GM18519 (cell line): ENCODE measurements around the gene ATP6V1F.
A peak's percentile ranks its signal among the peaks of the same experiment; 100 is the strongest.

ENCODE experiments used
- ATAC-seq: cut with Tn5 transposase; IDR thresholded peaks from one replicate; pipeline ENCODE4 v1.9.1; 2021; ENCODE audit warnings: mild to moderate bottlenecking, moderate library complexity; ENCODE audit not compliant: unreplicated experiment, low FRiP score

Gene ATP6V1F

DNA sequence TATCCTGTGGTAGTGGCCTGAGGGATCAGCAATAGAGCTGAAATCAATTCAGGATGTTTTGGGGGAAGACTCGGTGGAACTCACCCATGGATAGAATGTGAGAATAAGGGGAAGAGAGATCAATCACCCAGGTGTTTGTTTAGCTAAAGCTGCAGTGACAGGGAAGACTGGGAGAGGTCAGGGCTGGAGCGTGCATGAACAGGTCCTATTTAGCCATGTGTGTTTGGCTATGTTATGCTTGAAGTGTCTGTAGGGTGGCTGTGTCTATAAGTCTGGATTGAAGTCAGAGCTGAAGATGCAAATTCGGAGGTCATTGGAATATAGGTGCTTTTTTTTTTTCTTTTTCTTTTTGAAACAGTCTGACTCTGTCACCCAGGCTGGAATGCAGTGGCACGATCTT, 4.6 kb downstream of the ATP6V1F start:
- ATAC-seq = no peak

DNA sequence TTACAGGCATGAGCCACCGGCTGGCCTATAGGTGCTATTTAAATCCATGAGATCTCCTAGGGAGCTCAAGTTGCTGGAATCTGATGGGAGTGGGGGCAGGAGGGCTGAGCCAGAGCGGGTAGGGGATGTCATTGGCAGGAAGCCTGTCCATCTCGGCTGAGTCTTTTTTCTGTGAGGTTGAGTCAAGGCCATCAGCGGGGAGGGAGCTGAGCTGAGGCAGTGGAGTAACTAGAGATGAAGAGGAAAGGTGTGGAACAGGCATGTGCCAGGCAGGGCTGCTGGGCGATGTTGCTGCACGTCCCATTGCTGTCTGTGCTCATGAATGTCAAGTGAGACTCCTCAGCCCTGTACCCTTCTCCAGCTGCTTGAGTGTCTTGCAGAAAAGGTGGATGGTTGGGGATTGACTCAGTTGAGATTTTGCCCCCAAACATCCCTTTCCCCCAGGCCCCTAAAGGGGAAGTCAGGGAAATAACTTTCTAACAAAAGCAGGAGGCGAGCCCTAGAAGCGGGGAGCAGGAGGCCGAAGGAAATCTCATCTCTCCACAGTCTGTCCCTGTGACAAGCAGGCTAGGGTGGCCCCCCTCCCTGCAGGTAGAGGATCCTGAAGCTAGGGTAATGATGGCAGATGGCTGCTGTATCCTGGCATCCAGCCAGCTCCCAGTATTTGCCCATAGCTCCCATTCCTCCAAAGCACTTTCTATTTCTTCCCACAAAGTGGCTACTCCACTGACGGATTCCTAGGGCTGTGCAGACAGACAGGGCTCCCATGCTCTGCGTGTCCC, 5.4 kb downstream of the ATP6V1F start:
- no peak for ATAC-seq

DNA sequence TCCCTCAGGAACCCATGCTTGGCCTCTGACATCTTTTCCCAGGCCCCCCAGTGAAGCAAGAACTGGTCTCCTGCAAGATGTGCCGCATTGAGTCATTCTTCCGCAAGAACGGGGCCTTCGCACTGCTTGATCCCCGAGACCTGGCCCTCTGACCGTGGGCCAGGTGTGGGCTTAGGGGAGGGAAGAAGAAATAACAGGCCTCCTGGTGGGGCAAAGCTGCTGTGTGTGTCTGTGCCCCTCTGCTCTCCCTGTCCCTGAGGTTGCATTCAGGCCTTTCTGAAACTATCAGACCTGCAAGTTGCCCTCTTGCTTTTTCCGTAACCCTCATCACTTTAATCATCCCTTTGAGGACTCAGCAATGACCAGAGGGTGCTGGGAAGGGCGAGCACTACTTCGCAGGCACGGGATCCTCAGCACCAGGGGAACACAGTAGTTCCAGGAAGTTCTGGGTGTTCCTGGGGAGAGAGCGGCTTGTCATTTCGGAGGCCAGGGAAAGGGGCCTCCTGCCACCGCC, 6.0 kb downstream of the ATP6V1F start:
- no peak for ATAC-seq

DNA sequence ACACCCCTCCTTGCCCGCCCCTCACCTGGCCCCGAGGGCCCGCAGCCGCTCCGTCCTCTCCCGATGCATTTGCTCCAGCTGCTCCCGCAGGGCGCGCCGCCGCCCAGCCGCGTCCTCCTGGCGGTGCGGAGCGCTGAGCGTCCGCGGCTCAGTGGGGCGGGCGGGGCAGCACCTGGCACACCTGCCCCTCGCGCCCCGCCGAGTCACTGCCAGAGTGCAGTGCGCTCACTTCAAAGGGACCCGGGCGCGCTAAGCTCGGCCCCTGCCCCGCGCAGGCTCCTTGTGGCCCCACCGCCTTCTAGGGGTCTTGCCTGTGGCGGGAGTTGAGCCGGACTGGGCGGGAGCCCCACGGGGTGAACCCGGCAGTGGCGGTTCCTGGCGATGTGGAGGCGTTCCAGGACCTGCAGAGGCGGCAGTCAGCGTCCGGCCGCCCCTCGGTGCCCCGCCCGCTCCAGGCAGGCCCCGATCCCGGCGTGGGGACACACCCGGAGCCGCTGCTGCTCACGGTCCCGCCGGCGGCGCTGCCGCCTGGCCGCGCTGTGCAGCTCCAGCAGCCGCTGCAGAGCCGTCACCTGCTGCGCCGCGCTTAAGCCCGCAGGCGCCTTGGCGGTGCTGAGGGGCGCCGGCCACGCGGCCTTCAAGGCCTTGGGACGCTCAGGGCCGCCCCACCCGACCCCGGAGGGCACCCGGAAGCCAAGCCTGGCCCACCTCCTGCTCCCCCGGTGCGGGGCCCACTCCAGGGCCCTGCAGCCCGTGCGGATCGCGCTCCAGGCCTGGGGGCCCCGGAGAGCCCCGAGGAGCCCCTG, 6.7 kb downstream of the ATP6V1F start:
- peak; percentile 44 for ATAC-seq

DNA sequence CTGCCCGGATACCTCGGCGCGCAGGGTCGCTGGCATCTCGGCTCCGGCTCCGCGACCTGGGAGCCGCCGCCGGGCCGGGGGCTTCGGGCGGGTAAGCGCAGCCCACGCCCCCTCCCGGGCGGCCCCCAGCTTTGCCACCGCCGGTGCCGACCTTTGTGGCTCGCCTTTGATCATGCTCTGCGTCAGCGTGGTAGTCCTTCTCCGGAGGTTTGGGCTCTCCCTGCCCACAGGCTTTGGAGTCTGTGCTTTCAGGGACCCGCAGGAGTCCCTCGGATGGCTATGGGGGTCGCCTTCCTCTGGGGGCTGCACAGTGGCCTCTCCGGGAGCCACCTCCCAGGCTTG, 7.3 kb downstream of the ATP6V1F start:
- ATAC-seq = no peak

DNA sequence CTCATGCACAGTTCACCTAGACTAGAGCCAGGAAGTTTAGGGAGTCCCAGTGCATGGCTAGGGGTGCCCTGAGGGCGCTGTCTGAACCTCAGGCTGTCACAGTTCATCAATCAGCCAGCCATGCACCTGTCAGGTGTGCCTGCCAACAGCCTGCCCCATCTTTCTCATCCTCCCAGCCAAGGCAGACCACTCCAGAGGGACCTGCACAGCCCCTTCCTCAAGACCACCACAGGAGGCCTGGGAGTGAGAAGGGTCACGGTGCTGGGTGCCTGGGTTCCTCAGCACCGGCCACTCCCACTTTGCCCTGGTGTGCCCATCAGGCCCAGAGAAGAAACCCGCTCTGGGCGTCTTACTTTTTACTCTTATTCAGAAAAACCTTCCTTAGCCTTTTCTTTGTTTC, 8.4 kb downstream of the ATP6V1F start:
- no peak for ATAC-seq

DNA sequence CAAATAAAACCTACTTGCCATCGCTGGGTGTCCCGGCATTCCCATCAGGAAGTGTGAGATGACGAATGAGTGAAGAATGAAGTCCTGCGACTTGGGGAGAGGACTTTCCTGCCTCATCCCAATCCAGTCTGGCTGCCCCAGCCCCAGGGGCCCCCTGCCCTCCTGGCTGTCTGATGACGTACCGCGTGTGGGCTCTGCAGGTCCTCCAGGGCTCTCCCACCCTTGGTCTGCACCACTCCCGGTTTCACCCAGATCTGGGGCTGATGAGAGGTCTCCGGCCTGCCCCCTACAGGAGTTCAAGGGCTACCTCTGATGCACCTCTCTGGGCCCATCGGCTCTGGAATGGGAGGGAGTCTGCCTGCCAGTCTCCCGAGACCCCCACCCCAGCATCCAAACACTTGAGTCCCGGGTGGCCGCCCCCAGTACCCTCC, 9.8 kb downstream of the ATP6V1F start:
- no peak for ATAC-seq

DNA sequence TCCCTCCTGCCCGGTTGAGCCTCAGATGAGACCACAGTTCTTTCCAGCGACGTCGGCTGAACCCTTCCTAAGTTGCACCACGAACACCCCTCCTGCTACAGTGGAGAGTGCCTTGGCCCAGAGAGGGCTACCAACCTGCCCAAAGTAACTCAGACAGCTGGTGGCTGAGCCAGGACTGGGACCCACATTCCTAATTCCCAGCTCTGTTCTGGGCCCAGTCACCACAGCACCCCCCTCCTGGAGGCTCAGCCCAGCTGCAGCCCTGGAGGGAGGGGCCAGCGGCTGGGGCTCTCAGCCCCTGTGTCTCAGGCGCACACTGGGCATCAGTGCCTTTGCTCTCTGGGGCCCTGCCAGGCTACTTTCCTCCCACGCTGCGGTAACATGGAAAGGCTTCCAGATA, 10.6 kb downstream of the ATP6V1F start:
- no peak for ATAC-seq

DNA sequence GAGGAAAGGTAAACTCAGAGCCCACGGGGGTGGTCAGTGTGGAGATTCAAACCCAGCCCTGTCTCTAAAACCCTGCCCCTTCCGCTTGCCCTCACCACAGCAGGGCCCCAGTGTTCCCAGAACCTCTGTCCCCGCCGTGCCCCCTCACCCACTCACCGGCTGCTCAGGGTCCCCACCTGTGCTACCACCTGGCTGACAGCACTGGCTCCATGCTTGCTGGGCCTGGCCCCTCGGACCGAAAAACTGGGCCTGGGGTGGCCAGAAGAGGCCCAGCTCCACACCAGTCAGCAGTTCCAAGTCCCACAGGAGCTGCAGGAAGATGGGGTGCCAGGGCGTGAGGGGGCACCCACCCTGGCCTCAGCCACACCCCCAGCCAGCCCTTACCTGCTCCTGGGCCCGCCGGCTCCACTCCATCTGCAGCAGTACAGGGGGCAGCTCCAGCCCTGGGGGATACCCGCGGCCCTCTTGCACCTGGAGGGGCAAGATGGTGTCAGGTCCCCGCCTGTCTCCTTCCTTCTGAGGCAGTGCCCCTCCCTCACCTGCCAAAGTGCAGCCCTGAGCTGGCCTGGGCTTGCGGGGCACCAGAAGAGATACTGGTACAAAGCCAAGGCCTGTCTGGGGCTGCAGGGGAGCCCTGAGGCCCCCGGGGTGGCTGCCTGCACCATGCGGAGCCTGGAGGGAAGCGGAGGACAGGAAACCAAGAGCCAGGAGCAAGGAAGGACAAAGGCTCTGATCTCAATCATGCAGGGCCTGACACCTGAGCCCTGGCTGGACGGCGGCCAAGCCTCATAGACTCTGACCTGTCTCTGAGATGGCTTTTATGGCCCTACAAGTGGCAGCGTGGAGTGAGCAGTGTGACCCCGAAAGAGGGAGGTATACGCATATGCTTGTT, 11.7 kb downstream of the ATP6V1F start:
- no peak for ATAC-seq

DNA sequence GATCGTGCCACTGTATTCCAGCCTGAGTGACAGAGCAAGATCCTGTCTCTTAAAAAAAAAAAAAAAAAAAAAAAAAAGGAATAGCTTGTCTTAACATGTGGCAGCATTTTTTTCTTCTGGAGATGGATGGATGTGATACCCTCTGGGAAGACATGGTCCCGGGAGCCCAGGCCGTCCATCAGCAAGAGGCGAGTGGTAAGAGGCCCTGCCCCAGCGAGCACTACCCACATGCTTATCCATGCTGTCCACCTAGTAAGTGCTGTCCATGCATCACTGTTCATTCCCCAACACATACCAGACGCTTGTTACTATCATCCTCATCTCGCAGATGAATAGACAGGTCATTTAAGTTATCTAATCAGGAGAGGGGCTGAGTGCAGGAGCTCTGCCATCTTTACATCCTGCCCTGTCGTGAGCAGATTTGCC, 12.9 kb downstream of the ATP6V1F start:
- ATAC-seq = no peak

DNA sequence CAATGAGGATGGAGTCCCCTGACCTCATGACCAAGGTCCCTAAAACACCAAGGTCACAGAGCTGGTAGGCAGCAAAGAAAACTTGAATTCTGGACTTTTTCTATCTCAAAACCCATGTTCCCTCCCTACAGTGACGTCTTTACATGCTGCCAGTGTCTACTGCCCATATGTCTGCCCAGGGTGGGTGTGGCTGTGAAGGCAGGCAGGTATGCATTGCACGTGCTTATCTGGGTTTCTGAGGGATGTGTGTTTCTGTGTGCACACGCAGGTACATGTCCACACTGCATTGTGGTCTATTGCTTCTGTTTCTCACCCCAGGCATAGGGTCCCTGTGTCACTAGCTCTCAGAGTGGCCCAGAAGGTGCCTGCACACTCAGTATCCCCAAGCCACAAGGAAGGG, 13.5 kb downstream of the ATP6V1F start:
- ATAC-seq = no peak

DNA sequence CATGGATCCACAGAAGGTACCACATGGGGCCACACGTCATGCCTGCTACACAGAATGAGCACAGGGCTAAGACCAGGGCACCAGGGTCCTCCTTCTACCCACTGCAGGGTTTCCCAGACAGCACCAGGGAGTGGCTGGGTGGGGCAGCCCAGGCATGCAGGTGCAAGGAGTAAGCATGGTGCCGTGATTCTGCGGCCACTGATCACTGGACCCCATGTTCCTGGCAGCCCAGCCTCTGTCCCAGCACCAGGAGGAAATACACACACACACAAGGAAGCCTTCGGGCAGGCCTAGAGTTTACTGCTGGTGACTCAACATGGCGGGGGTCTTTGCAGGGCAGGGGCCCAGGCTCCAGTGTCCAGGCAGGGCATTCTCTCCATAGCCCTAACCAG, 13.9 kb downstream of the ATP6V1F start:
- ATAC-seq = no peak

DNA sequence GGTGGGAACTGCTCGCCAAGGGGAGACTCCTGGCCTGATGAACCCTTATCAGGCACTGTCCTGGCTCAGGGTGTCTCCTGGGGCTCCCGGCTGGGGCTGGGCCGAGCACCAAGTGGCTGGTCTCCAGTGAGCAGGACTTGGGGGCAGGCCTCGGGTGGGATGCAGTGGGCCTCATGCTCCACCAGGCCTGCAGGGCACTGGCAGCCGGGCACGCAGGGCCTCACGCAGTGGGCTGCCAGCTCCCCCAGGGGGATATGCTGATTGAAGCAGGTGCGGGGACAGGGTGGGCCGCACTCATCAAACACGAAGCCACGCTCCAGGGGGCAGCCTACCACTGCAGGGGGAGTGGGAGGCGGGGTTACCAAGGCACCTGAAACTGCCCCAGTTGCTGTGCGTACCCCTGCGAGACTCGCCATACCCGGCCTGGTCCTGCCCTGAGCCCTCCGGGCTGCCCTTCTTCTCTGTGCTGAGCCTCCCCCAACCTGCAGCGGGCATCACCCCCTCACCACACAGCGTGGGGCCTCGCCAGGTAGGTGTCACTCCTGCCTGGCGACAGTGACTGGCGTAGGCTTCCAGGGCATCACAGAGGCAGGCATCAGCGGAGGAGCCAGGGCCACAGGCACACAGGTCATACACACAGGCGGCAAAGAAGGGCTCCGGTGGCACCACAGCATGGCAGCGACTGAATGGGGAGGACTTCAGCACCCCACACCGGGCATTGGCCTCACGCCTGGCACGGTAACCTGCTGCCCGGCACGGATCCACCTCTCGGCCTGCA, 14.5 kb downstream of the ATP6V1F start:
- no peak for ATAC-seq

DNA sequence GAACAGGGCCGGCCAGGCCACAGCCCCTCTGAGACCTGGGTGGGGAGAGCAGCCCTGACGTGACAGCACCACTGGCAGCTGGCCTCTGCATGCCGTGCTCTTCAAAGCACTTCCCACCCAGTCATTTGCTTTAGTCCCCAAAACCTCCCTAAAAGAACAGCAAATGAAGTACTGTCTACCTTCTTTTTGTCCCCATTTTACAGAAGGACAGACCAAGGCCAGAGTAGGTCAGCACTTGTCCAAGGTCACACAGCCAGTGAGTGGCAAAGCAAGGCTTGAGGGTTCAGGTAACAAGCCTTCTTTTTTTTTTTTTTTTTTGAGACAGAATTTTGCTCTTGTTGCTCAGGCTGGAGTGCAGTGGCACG, 15.1 kb downstream of the ATP6V1F start:
- no peak for ATAC-seq

DNA sequence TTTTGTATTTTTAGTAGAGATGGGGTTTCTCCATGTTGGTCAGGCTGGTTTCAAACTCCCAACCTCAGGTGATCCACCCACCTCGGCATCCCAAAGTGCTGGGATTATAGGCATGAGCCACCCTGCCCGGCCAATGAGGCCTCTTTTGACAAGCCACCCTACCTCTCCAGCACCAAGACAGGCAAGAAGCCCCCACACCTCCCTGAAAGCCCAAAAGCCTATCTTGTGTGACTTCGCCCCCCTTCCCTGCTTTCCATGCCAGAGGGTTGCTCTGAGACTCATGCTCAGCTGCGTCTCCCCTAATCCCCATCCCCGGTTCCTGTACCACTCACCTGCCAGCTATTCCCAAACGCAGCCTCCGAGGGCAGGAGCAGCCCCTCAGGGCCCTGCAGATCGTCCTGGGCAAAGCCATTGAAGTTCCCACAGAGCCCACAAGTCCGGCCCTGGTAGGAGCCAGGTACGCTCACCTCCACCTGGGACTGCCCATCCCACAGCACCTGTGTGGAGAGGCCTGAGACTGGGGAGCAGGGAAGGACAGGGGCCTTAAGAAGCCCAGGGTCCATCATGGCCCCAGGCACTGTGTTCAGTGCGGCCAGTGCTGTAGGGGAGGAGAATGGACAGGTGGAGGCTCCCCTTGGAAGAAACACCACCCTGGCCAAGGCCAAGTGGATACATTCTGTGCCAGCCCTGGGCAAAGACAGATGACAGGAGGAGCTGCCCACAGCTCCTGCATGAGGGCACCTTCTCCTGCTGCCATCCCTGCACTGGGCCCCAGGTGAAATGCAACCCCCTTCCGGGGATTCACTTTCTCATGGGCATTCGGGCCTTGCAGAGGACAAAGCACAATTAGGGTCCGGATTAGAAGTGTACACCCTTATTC, 15.8 kb downstream of the ATP6V1F start:
- no peak for ATAC-seq

DNA sequence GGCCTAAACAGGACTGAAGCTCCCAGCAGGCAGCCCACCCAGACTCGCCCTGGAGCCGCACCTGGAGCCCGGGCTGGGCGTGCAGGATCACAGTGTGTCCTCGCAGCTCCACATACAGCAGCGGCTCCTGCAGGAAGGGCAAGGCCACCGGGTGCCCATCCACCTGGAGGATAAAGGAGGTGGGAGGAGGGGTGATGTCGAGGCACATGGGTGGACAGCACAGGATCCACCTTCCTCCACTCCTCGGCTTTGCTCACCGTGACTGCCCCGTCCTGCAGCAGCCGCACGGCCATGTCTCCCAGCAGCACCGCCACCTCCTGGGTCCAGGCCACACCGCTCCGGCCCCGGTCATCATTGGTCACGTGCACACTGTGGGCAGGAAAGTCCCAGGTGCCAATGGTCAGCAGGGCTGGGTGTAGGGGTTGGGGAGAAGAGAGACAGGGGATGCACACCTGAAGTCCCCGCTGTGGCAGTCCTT, 16.8 kb downstream of the ATP6V1F start:
- no peak for ATAC-seq

DNA sequence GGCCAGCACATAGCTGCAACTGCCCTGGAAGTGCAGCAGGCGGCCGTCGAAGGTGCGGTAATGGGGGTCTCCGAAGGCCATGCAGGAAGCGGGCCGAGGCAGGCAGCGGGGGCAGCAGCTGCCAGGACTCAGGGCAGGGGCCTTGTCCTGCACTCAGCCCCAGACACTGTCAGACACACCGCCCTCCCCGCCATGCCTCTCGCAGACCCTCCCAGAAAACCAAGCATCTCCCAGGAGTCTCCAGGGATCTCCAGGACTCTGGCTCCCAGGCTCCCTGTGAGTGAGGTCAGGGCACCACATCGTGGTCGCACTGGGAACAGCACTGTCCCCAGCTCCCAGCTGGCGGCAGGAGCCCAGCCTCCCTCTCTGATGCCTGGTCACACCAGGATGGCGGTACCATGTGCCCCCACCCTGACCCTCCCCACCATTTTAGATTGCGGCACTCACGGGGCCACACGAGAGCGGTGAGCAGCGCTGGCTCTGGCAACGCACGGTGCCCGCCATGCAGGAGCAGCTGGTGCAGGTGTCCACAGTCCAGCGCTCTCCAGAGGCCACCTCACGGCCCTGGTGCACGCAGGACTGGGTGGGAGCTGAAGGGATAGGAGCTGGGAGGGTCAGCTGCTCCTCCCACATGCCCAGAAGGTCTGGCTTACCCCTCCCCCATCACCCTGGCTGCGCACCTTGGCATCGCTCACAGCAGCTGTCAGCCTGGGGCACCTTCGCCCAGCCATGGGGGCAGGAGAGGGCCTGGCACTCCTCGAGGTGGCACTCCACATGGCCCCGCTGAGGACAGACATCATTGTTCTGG, 17.5 kb downstream of the ATP6V1F start:
- no peak for ATAC-seq

DNA sequence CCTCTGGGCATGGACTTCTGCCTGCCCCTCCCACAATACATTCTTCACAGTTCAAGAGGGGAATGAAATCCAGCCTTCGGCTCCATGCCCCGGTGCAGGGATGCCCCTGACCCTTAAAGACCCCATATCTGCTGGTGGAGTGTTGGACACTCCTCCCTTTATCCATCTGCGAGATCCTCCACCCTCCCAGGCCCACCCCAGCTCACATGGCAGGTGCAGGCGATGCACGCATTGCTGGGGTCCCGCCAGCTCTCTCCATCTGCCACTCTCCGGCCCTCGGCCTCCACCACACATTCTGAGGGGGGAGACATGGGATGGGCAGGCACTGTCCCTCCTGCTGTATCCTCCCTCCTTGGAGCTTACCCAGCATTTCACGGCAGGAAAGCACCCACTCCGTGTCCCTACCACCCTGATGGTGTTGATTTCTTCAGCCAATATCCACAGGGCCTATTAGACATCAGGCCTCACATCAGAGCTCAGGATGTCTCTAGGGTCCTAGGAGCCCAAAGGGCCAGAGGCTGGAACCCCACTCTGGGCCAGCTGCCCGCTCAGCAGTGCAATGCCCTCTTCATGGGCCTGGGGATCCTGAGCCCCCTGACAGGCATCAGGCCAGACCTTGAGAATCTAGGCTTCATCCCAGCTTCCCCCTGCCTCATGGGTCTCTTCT, 18.3 kb downstream of the ATP6V1F start:
- ATAC-seq = no peak
